IMR-90 (cell line): Measurements from ENCODE around the gene SGCA. TPM values are rescaled to one million over a fixed set of nuclear protein-coding genes. Genes with fewer than 3 reads are reported as not detected.
A peak's percentile ranks its signal among the peaks of the same experiment; 100 is the strongest.

Source experiments
- ATAC-seq: fragments of 200-7000 bp; cut with Tn5 transposase; 2 replicates; pipeline ENCODE4 v1.9.1; 2020; ENCODE audit warnings: low read depth, mild to moderate bottlenecking, moderate library complexity
- BruUV-seq: library from RNA; stranded (reverse); fragments of 400-500 nt; replicated peaks from 2 replicates; lab custom pipeline; 2021; lab: Mats Ljungman, UMichigan
- CTCF ChIA-PET: fragments of 300-600 bp; formaldehyde crosslinking; extraction: SDS; loops from one replicate; lab custom pipeline; 2021; ENCODE audit warnings: antibody characterized with exemption; lab: Yijun Ruan, JAX
- POLR2A ChIA-PET: fragments of 300-600 bp; sonication (Branson Sonifier 250); formaldehyde crosslinking; loops from one replicate; lab custom pipeline; 2022; ENCODE audit warnings: antibody characterized with exemption; ENCODE audit not compliant: unreplicated experiment; lab: Charles Lee
- DNase-seq: peaks from one replicate; pipeline ENCODE4 v3.0.0; 2013
- H2AFZ ChIP-seq: replicated peaks from 2 replicates; pipeline ENCODE3; 2013; ENCODE audit warnings: low read length, mild to moderate bottlenecking; ENCODE audit not compliant: poor library complexity
- H2AK5ac ChIP-seq: 2 replicates; pipeline ENCODE4 v1.6.1; 2013; ENCODE audit warnings: low read depth, low read length, inconsistent platforms
- H2AK9ac ChIP-seq: replicated peaks from 2 replicates; pipeline ENCODE3; 2013; ENCODE audit warnings: mild to moderate bottlenecking, low read depth, low read length, moderate library complexity; ENCODE audit not compliant: poor library complexity
- H2BK120ac ChIP-seq: 2 replicates; pipeline ENCODE4 v1.6.1; 2013; ENCODE audit warnings: low read depth, low read length, inconsistent platforms
- H2BK15ac ChIP-seq: 3 replicates; pipeline ENCODE4 v1.6.1; 2013; ENCODE audit warnings: low read depth, low read length, inconsistent platforms
- H2BK20ac ChIP-seq: 2 replicates; pipeline ENCODE4 v1.6.1; 2013; ENCODE audit warnings: low read depth, mild to moderate bottlenecking, inconsistent platforms, low read length, moderate library complexity
- H2BK5ac ChIP-seq: 2 replicates; pipeline ENCODE4 v1.6.1; 2013; ENCODE audit warnings: mild to moderate bottlenecking, low read depth, low read length, inconsistent platforms; ENCODE audit not compliant: poor library complexity, severe bottlenecking
- H3K14ac ChIP-seq: replicated peaks from 2 replicates; pipeline ENCODE4 v1.6.1; 2013; ENCODE audit warnings: low read depth, low read length, inconsistent platforms
- H3K18ac ChIP-seq: 2 replicates; pipeline ENCODE4 v1.6.1; 2013; ENCODE audit warnings: low read depth, low read length, control low read depth
- H3K23ac ChIP-seq: 2 replicates; pipeline ENCODE4 v1.6.1; 2013; ENCODE audit warnings: low read depth, low read length, inconsistent platforms
- H3K27ac ChIP-seq: 2 replicates; pipeline ENCODE4 v1.5.1; 2013; ENCODE audit warnings: mild to moderate bottlenecking, control low read depth, low read length; ENCODE audit not compliant: insufficient read depth
- H3K27me3 ChIP-seq: 2 replicates; pipeline ENCODE4 v1.6.1; 2013; ENCODE audit warnings: low read length; ENCODE audit not compliant: control insufficient read depth, insufficient read depth
- H3K36me3 ChIP-seq: 2 replicates; pipeline ENCODE4 v1.6.1; 2013; ENCODE audit warnings: low read length, mixed read lengths; ENCODE audit not compliant: control insufficient read depth, insufficient read depth
- H3K4ac ChIP-seq: 2 replicates; pipeline ENCODE4 v1.6.1; 2013; ENCODE audit warnings: low read depth, low read length, inconsistent platforms
- H3K4me1 ChIP-seq: 2 replicates; pipeline ENCODE4 v1.6.1; 2013; ENCODE audit warnings: low read length, mixed read lengths; ENCODE audit not compliant: control insufficient read depth, insufficient read depth
- H3K4me2 ChIP-seq: 2 replicates; pipeline ENCODE4 v1.6.1; 2013; ENCODE audit warnings: low read depth, mild to moderate bottlenecking, control low read depth, low read length, moderate library complexity
- H3K4me3 ChIP-seq: 2 replicates; pipeline ENCODE4 v1.5.1; 2013; ENCODE audit warnings: low read depth, mild to moderate bottlenecking, control low read depth, low read length, moderate library complexity; ENCODE audit not compliant: insufficient read depth
- H3K56ac ChIP-seq: 2 replicates; pipeline ENCODE4 v1.6.1; 2013; ENCODE audit warnings: low read length, inconsistent platforms; ENCODE audit not compliant: insufficient read depth; ENCODE audit errors: extremely low read depth
- H3K79me1 ChIP-seq, 2 experiments: 2 replicates each; pipeline ENCODE4 v1.6.1; 2013; ENCODE audit warnings: low read length in 2 of 2, inconsistent platforms in 1 of 2, low read depth in 1 of 2
- H3K9ac ChIP-seq: 2 replicates; pipeline ENCODE4 v1.6.1; 2013; ENCODE audit warnings: low read depth, low read length, control low read depth
- H3K9me1 ChIP-seq: 2 replicates; pipeline ENCODE4 v1.6.1; 2013; ENCODE audit warnings: low read length, inconsistent platforms; ENCODE audit not compliant: insufficient read depth
- H3K9me3 ChIP-seq: 2 replicates; pipeline ENCODE4 v1.6.1; 2013; ENCODE audit warnings: low read length; ENCODE audit not compliant: control insufficient read depth, insufficient read depth
- H4K20me1 ChIP-seq: 2 replicates; pipeline ENCODE4 v1.6.1; 2013; ENCODE audit warnings: low read length, inconsistent platforms; ENCODE audit not compliant: insufficient read depth
- H4K5ac ChIP-seq: 2 replicates; pipeline ENCODE4 v1.6.1; 2013; ENCODE audit warnings: mild to moderate bottlenecking, low read depth, low read length, control low read depth
- H4K8ac ChIP-seq, 2 experiments: 2 replicates each; pipeline ENCODE4 v1.6.1; 2013; ENCODE audit warnings: low read depth in 2 of 2, low read length in 2 of 2, control low read depth in 1 of 2, inconsistent platforms in 1 of 2
- H4K91ac ChIP-seq: 2 replicates; pipeline ENCODE4 v1.6.1; 2013; ENCODE audit warnings: low read depth, low read length, inconsistent platforms; ENCODE audit not compliant: insufficient read depth
- BHLHE40 ChIP-seq: fragments of 150-350 bp; IDR thresholded peaks from 2 replicates; pipeline ENCODE4 v1.6.1; 2016; ENCODE audit warnings: mild to moderate bottlenecking, low read depth, low read length
- CHD1 ChIP-seq: IDR thresholded peaks from 2 replicates; pipeline ENCODE4 v1.6.1; 2012; ENCODE audit warnings: low read depth, low read length, improper control_type of control experiment
- MAFK ChIP-seq: IDR thresholded peaks from 2 replicates; pipeline ENCODE4 v1.6.1; 2012; ENCODE audit warnings: low read depth, low read length, improper control_type of control experiment
- MXI1 ChIP-seq: IDR thresholded peaks from 2 replicates; pipeline ENCODE4 v1.6.1; 2012; ENCODE audit warnings: low read depth, mild to moderate bottlenecking, low read length, moderate library complexity, borderline replicate concordance
- NFE2L2 ChIP-seq: fragments of 150-350 bp; IDR thresholded peaks from 2 replicates; pipeline ENCODE4 v1.6.1; 2016; ENCODE audit warnings: low read depth, mild to moderate bottlenecking, low read length
- POLR2A ChIP-seq: IDR thresholded peaks from 2 replicates; pipeline ENCODE4 v1.6.1; 2012; ENCODE audit warnings: mild to moderate bottlenecking, low read depth, low read length
- RAD21 ChIP-seq: IDR thresholded peaks from 2 replicates; pipeline ENCODE4 v1.6.1; 2012; ENCODE audit warnings: low read length, improper control_type of control experiment
- WGBS, 2 experiments: methylation state at CpG; one replicate each; pipeline versions ENCODE4 v1.1.5 to v1.1.7; 2013; ENCODE audit warnings: missing lambda C conversion rate in 2 of 2; ENCODE audit not compliant: insufficient read length in 1 of 2; ENCODE audit errors: extremely low coverage in 2 of 2; 5-methylcytosine and 5-hydroxymethylcytosine counted together
- dilution Hi-C: fragments of 300-500 bp; cut with HindIII; formaldehyde crosslinking; loops from one replicate; pipeline ENCODE4 v1.14.3; 2018; ENCODE audit warnings: low sequenced_read_pairs; ENCODE audit not compliant: unreplicated experiment
- in situ Hi-C: fragments of 300-500 bp; cut with MboI; formaldehyde crosslinking; loops from 3 replicates; pipeline ENCODE4 v1.14.3; 2019; ENCODE audit warnings: low sequenced_read_pairs, inconsistent platforms, mixed read lengths
- intact Hi-C: fragments of 100-400 bp; cut with micrococcal nuclease; formaldehyde crosslinking; loops from 2 replicates; pipeline ENCODE4 v1.10.0; 2022
- polyA plus RNA-seq, 3 experiments: library from polyadenylated mRNA; depleted of rRNA; stranded (reverse); fragments of >200 nt; gene quantifications; 2 replicates each; pipeline ENCODE4 v1.2.3, GENCODE V29; 2012; ENCODE audit warnings: low replicate concordance in 1 of 3
- total RNA-seq: library from RNA; depleted of rRNA; stranded (reverse); fragments of >200 nt; gene quantifications from 2 replicates; pipeline ENCODE4 v1.2.3, GENCODE V29; 2012
- TF ChIP-seq, protein P1 (sequence below): fragments of 150-350 bp; IDR thresholded peaks from 2 replicates; pipeline ENCODE4 v1.6.1; 2016; ENCODE audit warnings: low read depth, mild to moderate bottlenecking, low read length, moderate library complexity, borderline replicate concordance

SGCA gene
- total and polyA plus RNA-seq, 2 of the 4 experiments (the other 2 are of a cell fraction), result 0.19 TPM; not detected in 1

DNA sequence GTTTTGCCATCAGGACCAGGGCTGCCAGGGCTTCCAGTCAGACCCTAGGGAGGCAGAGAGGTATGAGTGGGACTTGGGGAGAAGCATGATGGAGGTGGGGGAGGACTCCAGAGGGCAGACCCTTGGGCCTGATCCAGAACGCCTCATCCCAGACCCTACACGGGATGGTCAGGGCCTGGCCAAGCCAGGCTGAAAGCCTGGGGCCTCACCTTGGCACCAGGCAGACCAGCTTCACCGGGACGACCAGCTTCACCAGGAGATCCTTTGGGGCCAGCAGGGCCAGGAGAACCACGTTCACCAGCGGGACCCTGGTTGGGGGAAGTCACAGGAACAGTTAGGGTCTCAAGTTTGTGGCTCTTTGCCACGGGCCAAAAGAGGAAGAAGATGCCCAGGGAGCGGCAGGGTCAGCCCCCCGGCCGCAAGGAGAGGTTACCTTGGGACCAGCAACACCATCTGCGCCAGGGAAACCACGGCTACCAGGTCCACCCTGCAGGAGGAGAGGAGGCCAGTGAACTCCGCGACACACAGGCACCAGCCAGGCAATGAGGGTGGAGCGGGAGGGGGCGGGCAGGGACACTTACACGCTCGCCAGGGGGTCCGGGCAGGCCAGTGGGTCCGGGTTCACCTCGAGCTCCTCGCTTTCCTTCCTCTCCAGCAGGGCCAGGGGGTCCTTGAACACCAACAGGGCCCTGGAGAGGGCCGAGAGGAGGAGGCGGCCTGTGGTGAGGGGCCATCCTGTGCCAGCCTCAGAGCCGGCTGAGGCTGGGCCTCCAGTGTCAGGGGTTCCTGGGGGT, 28.5 kb downstream of the SGCA start:
- peaks cover 92% of the 10 kb centered on the region for H4K20me1 ChIP-seq
- peak overlapping the region; percentile 50 for H2BK120ac ChIP-seq
- peak overlapping the region; percentile 83 for H3K18ac ChIP-seq
- WGBS, 2 experiments, result 86% methylated on average over 4 of the region's 25 CpGs; no CpG with 5 or more reads in 1 of the 2 experiments
- peaks cover 96% of the 10 kb centered on the region for H3K36me3 ChIP-seq
- ChIA-PET CTCF (interaction anchor here (0.6 kb wide), 1 partner anchor 19 kb away, joined by 4 read pairs; no protein-coding TSS in a partner anchor), POLR2A (no interaction called here)
- no peak overlapping the region for H3K4me2 ChIP-seq
- no peak overlapping the region for H2BK15ac ChIP-seq
- in situ Hi-C loops, result no loop called here
- TSS peak; percentile 74 for BruUV-seq
- H2AK5ac ChIP-seq, result peak overlapping the region; percentile 93
- peak overlapping the region; percentile 85 for H2AK9ac ChIP-seq
- no peak overlapping the region for H3K4me3 ChIP-seq
- peak overlapping the region; percentile 78 for H4K91ac ChIP-seq
- dilution Hi-C loops, result no loop called here
- H3K9me3 ChIP-seq, result no peaks in the 10 kb centered on the region
- peak overlapping the region; percentile 99 for H3K27ac ChIP-seq
- H3K14ac ChIP-seq, result peak overlapping the region; percentile 100
- H3K9ac ChIP-seq, result peak overlapping the region; percentile 98
- 0 out of 2 replicates have a peak overlapping the region, but pooled peaks have one; percentile 0 for H2BK20ac ChIP-seq
- peak overlapping the region; percentile 92 for H3K56ac ChIP-seq
- 0 out of 2 replicates have a peak, but pooled peaks cover 3% of the 10 kb centered on the region for H3K9me1 ChIP-seq
- no peaks in the 10 kb centered on the region for H3K27me3 ChIP-seq
- no peak for TF ChIP-seq CHD1
- no peak for TF ChIP-seq BHLHE40
- TF ChIP-seq MAFK, result no peak
- TF ChIP-seq RAD21, result no peak
- TF ChIP-seq, protein P1, sequence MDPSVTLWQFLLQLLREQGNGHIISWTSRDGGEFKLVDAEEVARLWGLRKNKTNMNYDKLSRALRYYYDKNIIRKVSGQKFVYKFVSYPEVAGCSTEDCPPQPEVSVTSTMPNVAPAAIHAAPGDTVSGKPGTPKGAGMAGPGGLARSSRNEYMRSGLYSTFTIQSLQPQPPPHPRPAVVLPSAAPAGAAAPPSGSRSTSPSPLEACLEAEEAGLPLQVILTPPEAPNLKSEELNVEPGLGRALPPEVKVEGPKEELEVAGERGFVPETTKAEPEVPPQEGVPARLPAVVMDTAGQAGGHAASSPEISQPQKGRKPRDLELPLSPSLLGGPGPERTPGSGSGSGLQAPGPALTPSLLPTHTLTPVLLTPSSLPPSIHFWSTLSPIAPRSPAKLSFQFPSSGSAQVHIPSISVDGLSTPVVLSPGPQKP, result no peak
- TF ChIP-seq NFE2L2, result no peak
- TF ChIP-seq POLR2A, result no peak
- TF ChIP-seq MXI1, result no peak
- H4K5ac ChIP-seq, result peak overlapping the region; percentile 83
- H3K79me1 ChIP-seq, result peaks cover 16 to 90% of the 10 kb centered on the region in 2 experiments; a peak in 3 of 4 replicates
- peak overlapping the region; percentile 100 for H3K4ac ChIP-seq
- DNase-seq (no peak), ATAC-seq (0 out of 2 replicates have a peak, but pooled peaks have one; percentile 0)
- H2AFZ ChIP-seq, result peak overlapping the region; percentile 19
- peak overlapping the region; percentile 99 for H2BK5ac ChIP-seq
- intact Hi-C loops, result no loop called here
- peaks cover 57% of the 10 kb centered on the region for H3K4me1 ChIP-seq
- H4K8ac ChIP-seq, result peak overlapping the region; percentile 65 to 97; a peak in 3 of 4 replicates
- peak overlapping the region; percentile 100 for H3K23ac ChIP-seq
